Vagina (tissue), 2 donors: ENCODE measurements around the gene CHD8.

ENCODE experiments used
- CTCF ChIP-seq, 3 experiments: fragments of 450-650 bp in 2 of 3; fragments of 200-600 bp in 1 of 3; sonication (generic) in 1 of 3; IDR thresholded peaks; one replicate each; pipeline ENCODE4 v1.5.1; 2017 to 2019; ENCODE audit warnings: antibody characterized with exemption in 3 of 3, mild to moderate bottlenecking in 2 of 3, moderate library complexity in 2 of 3
- POLR2A ChIP-seq, 2 donors: fragments of 450-650 bp; IDR thresholded peaks; one replicate each; pipeline ENCODE4 v1.6.1; 2017; ENCODE audit warnings: antibody characterized with exemption in 2 of 2, mild to moderate bottlenecking in 2 of 2, moderate library complexity in 2 of 2
- POLR2AphosphoS5 ChIP-seq, 2 donors: sonication (generic); formaldehyde crosslinking; IDR thresholded peaks; one replicate each; pipeline ENCODE4 v1.9.0; 2017; ENCODE audit warnings: antibody characterized with exemption in 2 of 2, mild to moderate bottlenecking in 2 of 2, low read depth in 1 of 2; ENCODE audit not compliant: insufficient read depth in 1 of 2

GRCh38 chr14:21475767-21476522 is 20.0 kb upstream of the CHD8 start:
- TF ChIP-seq POLR2A (IDR thresholded peaks at IDR 0.05), result no peak
- TF ChIP-seq CTCF (IDR thresholded peaks at IDR 0.05), result no peak
- TF ChIP-seq POLR2AphosphoS5 (IDR thresholded peaks at IDR 0.05; ENCODE audit: insufficient read depth in 1 of 2, low read depth in 1 of 2), result no peak
